GM19324 (cell line): ENCODE results near the gene HNRNPH3.

Source experiments
- ATAC-seq: cut with Tn5 transposase; IDR thresholded peaks from one replicate; pipeline ENCODE4 v1.9.1; 2021; ENCODE audit warnings: mild to moderate bottlenecking, moderate library complexity; ENCODE audit not compliant: unreplicated experiment, low FRiP score

Gene HNRNPH3

DNA sequence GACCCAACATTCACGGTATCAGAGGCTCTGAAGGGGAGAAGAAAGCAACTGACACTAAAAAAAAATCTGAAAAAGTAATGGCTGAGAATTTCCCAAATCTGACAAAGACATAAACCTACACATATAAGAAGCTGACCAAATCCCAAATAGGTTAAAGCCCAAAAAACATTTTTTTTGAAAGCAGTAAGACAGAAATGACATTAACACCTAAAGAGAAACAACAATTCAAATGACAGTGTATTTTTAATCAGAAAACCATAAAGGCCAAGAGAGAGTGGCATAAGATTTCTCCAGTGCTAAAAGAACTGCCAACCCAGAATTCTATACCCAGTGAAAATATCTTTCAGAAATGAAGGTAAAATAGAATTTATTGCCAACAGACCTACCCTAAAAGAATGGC lies 39.7 kb downstream of the HNRNPH3 start:
- no peak for ATAC-seq

DNA sequence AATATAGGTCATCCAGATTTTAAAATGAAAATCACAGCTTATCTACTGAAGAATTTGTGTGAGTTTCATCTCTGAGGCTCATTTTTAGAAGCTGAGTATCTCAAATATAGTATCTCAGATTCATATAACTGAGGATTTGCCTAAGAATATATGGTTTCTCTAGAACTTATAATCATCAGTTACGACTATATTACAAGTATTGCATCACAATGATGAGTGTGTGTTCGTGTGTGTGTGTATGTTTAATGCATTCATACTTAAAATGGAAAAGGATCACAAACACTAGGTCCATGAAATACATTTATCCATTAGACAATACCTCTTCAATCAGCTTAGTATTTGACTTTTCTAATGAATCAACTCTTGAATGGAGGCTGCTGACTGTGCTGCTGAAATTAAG lies 53.9 kb downstream of the HNRNPH3 start:
- no peak for ATAC-seq
